Measurements from ENCODE around the gene MACROD2.

Gene MACROD2

GRCh38 chr20:14883324-14883723 lies 888.0 kb downstream of the MACROD2 start:
- in situ Hi-C loops (cut with MboI; ENCODE audit: low sequenced_read_pairs): no loop called here

GRCh38 chr20:14885661-14886060 lies 890.3 kb downstream of the MACROD2 start:
- in situ Hi-C loops (cut with MboI; ENCODE audit: low sequenced_read_pairs): no loop called here

GRCh38 chr20:14888134-14888533 lies 892.8 kb downstream of the MACROD2 start:
- in situ Hi-C loops (cut with MboI; ENCODE audit: low sequenced_read_pairs): no loop called here

- in situ Hi-C loops (cut with MboI; ENCODE audit: low sequenced_read_pairs): no loop called here
Observed at GRCh38 chr20:14889496-14890255, 894.4 kb downstream of the MACROD2 start.

GRCh38 chr20:14890713-14891112 lies 895.4 kb downstream of the MACROD2 start:
- in situ Hi-C loops (cut with MboI; ENCODE audit: low sequenced_read_pairs): no loop called here

- in situ Hi-C loops (cut with MboI; ENCODE audit: low sequenced_read_pairs): no loop called here
Observed at GRCh38 chr20:14892782-14893181, 897.5 kb downstream of the MACROD2 start.

- in situ Hi-C loops (cut with MboI; ENCODE audit: low sequenced_read_pairs): no loop called here
Observed at GRCh38 chr20:14896569-14896968, 901.3 kb downstream of the MACROD2 start.

GRCh38 chr20:14897608-14898007 lies 902.3 kb downstream of the MACROD2 start:
- in situ Hi-C loops (cut with MboI; ENCODE audit: low sequenced_read_pairs): no loop called here

GRCh38 chr20:14902432-14903089 lies 907.2 kb downstream of the MACROD2 start:
- in situ Hi-C loops (cut with MboI; ENCODE audit: low sequenced_read_pairs): no loop called here

GRCh38 chr20:14906908-14907434 lies 911.7 kb downstream of the MACROD2 start:
- in situ Hi-C loops (cut with MboI; ENCODE audit: low sequenced_read_pairs): no loop called here

GRCh38 chr20:14910126-14910525 lies 914.8 kb downstream of the MACROD2 start:
- in situ Hi-C loops (cut with MboI; ENCODE audit: low sequenced_read_pairs): no loop called here

GRCh38 chr20:14913896-14914620 lies 918.7 kb downstream of the MACROD2 start:
- in situ Hi-C loops (cut with MboI; ENCODE audit: low sequenced_read_pairs): no loop called here

GRCh38 chr20:14914633-14915032 lies 919.3 kb downstream of the MACROD2 start:
- in situ Hi-C loops (cut with MboI; ENCODE audit: low sequenced_read_pairs): no loop called here

- in situ Hi-C loops (cut with MboI; ENCODE audit: low sequenced_read_pairs): no loop called here
Observed at GRCh38 chr20:14915356-14915755, 920.0 kb downstream of the MACROD2 start.

- in situ Hi-C loops (cut with MboI; ENCODE audit: low sequenced_read_pairs): no loop called here
Observed at GRCh38 chr20:14916360-14916920, 921.1 kb downstream of the MACROD2 start.

- in situ Hi-C loops (cut with MboI; ENCODE audit: low sequenced_read_pairs): no loop called here
Observed at GRCh38 chr20:14918281-14918680, 923.0 kb downstream of the MACROD2 start.

- in situ Hi-C loops (cut with MboI; ENCODE audit: low sequenced_read_pairs): no loop called here
Observed at GRCh38 chr20:14918976-14919375, 923.7 kb downstream of the MACROD2 start.

- in situ Hi-C loops (cut with MboI; ENCODE audit: low sequenced_read_pairs): no loop called here
Observed at GRCh38 chr20:14919501-14920081, 924.3 kb downstream of the MACROD2 start.

GRCh38 chr20:14921513-14921912 lies 926.2 kb downstream of the MACROD2 start:
- in situ Hi-C loops (cut with MboI; ENCODE audit: low sequenced_read_pairs): no loop called here

- in situ Hi-C loops (cut with MboI; ENCODE audit: low sequenced_read_pairs): no loop called here
Observed at GRCh38 chr20:14922503-14923267, 927.4 kb downstream of the MACROD2 start.

Measured in HL-60/S4 (cell line).